ENCODE measurements around the gene ST6GALNAC1.
"Not testable (repeated sequence)": the region's sequence is repeated elsewhere in the genome, so short reads cannot be mapped to it uniquely, and the experiment has no call there.

The ST6GALNAC1 gene

DNA sequence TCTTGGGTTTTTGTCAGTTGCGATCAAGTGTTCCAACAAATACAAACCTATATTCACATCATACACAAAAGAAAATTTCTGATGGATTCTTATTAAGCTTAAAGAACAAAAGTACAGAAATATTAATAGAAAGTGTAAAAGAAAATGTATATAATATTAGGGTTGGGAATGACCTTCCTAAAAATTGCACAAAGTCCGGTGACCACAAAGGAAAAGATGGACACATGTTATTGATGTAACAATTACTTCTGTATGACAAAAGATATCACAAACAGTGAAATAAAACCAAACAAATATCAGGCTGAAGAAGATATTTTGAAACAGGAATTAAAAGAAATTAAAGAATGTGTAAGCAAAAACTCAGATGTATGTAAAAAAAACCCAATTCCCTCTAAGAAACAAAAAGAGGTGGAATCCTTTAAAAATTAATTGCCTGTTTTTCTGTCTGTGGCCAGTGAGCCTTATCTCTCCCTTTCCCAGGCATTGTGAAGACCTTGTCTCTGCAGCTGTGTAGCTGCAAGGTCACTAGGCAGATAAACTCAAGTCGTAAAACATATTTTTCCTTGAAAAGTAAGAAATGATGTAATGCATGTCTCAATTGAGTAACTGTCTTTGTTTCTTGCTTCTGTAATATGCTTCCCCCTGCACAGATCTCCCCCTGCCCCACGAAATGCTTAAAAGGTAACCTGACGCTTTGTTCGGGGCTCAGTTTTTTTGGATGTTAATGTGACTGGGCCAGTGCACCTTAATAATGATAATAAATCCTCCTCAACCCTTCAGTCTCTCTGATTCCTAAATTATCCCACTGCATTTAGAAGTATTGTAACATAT lies 2.8 kb downstream of the ST6GALNAC1 start:
- DNase-seq: no peak

DNA sequence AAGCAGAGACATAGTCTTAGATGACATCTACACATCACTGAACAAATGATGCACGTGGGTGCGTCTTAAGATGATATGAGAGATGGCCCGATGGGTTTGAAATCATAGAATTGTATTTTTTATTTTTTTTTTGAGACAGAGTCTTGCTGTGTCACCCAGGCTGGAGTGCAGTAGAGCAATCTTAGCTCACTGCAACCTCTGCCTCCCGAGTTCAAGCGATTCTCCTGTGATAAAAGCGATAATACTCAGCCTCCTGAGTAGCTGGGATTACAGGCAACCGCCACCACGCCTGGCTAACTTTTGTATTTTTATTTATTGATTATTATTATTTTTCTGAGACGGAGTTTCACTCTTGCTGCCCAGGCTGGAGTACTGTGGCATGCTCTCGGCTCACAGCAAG lies 5.3 kb downstream of the ST6GALNAC1 start:
- no peak for DNase-seq

DNA sequence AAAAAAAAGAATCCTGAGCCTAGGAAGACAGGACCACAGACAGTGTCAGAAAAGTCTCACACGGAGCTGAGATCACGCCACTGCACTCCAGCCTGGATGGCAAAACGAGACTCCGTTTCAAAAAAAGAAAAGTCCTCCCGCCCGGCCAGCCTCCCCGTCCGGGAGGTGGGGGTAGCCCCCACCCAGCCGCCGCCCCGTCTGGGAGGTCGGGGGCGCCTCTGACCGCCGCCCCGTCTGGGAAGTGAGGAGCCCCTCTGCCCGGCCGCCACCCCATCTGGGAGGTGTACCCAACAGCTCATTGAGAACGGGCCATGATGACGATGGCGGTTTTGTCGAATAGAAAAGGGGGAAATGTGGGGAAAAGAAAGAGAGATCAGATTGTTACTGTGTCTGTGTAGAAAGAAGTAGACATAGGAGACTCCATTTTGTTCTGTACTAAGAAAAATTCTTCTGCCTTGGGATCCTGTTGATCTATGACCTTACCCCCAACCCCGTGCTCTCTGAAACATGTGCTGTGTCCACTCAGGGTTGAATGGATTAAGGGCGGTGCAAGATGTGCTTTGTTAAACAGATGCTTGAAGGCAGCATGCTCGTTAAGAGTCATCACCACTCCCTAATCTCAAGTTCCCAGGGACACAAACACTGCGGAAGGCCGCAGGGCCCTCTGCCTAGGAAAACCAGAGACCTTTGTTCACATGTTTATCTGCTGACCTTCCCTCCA lies 6.9 kb downstream of the ST6GALNAC1 start:
- not testable (repeated sequence) for DNase-seq

DNA sequence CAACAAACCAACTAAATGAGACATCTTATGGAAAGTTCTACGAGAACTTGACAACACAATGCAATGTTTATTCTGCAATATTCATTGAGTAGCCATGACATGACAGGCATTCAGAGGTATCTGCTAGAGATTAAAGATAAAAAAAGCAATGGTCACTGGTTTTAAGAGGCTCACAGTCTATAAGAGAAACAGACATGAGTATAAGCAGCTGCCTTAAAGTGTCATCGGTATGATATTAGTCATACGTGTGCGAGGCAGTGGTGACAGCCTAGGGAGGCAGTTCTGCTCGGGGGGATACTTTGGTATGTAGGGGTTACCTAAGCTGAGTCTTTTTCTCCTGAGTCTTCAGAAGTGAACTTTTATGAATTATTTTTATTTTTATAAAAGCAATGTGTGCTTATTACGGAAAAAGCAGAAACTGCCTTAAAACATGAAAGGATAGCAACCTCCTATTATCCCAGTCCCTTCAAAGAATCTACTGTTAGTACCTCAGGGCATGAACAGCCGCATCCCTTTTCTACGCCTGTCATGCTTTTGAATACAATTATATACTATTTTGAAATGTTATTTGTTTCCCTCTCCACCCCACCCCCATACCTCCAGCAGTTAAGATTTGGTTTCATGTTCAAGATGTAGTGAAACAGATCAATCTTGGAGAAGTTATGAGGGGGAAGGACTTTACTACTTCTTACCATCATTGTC lies 7.7 kb downstream of the ST6GALNAC1 start:
- no peak for DNase-seq

DNA sequence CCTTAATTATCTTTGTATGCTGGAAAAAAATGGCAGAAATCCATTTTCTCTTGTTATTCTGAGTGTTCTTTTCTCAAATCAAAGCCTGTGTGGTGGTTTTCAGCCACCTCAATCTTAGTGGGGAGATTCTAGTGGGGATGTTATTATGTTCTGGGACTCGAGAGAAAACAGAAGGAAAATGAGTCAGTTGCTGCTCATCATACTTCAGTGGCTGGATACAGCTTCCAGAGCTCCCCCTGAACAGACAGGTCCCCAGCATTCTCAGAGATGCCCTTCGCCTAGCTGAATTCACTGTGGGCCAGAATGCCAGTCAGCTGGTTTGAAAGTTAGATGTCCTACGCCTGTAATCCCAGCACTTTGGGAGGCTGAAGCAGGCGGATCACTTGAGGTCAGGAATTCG lies 8.5 kb downstream of the ST6GALNAC1 start:
- DNase-seq: no peak

DNA sequence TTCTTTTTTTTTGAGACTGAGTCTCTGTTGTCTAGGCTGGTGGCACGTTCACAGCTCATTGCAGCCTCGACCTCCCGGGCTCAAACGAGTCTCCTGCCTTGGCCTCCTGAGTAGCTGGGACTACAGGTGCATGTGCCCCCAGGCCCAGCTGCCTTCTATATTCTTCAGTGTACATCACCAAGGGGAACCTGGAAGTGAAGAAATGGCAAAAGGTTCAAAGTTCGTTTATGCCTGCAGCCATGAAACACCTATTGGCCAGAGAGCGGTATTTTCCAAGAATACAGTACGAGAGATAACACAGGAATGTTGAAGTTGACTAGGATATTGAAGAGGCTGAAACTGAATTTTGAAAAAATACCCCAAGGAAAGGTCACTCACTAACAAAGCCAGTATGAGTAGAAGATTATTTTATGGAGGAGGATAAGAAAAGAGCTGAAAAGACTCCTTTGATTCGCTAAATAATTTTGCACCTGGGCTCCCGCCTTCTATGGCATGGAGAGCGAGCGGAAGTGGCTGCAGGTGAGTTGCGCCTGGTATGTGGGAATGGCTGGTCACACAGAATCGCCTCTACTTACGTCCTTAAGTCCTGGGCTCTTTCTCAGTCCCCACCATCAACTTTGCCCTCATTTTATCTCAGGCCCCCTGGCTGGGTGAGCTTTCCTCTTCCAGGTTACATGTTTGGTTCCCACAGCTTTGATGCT lies 9.8 kb downstream of the ST6GALNAC1 start:
- no peak for DNase-seq

DNA sequence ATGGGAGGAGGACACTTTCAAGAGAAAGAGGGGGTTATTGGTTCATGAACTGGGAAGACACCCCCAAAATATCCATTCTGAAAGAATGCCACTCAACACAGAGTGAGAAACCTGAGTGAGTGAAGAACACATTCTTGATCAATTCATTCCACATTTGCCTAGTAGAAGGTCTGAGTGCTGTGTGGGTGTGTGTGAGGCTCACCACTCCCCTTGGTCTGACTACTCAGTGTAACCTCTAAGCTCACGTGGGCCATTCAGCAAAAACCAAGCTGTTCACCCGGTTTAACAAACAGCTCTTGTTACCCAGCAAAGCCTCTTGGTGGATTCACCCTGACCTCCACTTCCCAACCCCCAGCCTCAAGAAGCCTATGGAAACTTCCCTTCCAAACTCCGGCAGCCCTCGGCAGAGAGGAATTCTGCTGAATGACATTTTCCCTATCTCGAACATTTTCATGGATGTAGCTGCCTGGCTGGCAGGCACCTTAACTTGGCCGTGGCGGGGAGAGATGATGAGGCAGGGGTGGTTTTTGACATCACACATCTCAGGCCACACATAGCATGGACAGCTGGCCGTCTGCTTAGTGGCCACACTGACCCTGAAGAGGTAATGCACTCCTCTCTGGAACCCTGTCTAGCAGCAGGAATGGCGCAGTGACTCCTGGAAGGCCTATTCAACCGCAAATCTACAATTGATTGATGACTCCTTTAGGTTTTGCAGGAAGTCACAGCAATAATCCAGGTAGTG lies 11.6 kb downstream of the ST6GALNAC1 start:
- DNase-seq: no peak

DNA sequence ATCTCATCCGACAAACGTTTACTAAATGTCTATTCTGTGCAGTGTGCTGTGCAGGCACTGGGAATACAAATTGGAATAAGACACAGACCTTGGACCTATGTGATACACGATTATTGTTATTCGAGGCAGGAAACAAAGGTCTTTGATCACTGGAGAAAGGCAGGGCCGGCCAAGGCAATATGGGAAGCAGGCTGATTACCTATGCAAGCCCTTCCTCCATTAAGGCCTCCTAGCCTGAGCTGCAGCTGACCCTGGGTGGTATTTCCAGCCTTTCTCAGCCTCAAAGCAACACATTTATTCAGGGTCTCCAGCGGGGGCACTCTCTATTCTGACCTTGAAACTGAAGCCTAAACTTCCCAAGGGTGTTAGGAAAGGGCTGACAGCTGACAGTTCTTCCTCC lies 13.4 kb downstream of the ST6GALNAC1 start:
- no peak for DNase-seq

DNA sequence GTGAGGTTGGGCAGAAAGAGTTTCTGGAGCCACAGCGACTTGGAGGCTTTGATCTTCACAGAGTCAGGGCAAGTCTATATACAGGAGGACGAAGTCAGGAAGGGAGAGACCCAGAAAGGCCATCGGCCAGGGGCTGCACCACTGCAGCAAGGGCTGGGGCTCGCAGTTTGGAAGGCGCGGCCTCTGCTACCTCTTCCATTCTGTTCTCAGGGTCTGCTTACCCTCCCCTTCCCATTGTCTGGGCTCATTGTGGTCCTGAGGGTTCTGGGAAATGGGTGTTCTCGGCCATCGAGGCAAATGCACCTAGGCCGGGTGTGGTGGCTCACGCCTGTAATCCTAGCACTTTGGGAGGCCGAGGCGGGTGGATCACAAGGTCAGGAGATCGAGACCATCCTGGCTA lies 16.0 kb downstream of the ST6GALNAC1 start:
- DNase-seq: no peak

DNA sequence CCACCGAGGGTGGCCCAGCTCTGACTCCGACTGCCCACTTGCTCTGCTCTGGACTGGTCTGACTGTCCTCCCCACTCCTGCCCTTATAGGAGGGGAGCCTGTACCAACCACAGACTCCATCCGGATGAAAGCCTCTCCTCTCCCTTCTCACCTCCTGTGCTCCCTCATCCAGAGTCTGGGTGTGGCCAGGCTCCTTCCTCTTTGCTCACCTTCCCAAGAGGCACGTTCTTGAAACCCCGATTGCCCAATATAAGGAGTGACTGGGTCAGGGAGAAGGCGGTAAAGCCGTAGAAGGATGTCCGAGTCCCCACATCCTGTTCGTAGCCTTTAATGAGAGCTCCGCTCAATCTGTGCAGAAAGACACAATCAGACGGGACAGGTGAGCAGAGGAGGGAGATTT lies 17.1 kb downstream of the ST6GALNAC1 start:
- DNase-seq: no peak

DNA sequence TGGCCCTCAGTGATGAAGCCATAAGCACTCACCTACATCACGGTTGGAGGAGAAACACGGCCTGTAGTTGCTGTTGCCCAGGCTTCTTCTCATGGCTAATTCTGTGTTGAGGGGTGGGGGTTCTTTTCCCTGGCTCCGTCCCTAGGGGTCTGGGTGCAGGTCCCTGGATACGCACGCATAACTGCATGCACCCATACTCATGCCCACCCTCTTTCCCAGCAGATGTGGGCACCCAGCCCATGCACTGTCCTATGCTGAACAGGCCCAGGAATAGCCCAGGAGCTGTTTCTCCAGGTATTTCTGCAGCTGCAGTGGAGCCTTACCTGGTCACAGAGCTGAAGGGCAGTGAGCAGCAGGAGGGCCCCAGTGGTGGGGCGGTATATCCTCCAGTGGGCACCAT lies 18.1 kb downstream of the ST6GALNAC1 start:
- no peak for DNase-seq

DNA sequence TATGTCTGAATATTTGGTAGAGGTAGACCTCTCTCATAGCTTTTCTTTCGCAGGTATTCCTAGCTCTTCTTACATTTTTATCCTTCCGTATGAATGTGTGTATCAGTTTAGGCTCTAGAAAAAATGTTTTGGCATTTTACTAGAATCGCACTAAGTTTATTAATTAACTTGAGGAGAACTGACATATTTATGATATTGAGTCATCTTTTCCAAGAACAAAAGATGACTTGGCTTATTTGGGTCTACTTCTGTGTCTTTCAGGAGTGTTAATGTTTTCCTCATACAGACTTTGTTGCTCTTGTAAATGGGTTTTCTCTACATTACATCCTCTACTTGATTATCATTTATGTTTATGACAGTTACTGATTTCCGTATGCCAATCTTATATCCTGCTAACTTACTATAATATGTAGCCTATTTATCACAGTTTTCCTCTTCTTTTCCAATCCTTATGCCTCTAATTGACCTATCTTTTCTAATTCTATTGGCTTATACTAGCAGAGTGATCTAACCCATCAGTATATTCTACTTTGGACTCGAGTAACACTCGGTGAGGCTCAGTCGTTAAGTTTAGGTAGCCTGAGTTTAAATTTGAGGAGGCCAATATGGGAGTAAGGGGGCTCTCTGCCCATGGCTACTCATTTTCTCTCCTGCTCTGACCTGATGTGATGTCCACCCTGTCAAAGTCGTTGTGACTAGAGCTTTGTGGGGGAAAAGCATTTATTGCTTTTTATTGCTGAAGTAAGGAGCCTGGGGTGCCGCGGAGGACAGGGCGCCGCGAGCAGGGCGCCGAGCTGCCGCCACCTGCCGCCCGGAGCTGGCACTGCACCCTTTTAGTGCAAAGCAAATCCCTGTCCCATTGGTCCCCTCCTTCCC lies 20.0 kb downstream of the ST6GALNAC1 start:
- DNase-seq: peak; percentile 53 to 69

DNA sequence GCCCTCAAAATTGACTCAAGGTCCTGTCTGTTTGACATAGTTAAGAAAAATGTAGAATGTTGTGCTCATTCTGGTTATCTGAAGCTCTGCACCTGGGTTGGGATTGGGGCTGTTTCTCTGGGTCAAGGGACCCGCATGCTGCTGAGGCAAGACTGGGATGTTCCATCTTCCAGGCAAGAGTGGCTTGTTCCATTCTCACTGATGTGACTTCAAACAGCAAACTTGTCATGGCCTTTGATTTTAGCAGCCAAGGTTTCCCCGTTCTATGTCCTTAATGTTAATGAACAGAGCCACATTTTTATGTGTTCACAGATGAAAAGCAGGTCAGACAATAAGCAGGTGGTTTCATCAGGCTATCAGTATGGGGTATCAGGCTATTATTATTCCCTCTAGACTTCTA lies 25.7 kb downstream of the ST6GALNAC1 start:
- no peak for DNase-seq

DNA sequence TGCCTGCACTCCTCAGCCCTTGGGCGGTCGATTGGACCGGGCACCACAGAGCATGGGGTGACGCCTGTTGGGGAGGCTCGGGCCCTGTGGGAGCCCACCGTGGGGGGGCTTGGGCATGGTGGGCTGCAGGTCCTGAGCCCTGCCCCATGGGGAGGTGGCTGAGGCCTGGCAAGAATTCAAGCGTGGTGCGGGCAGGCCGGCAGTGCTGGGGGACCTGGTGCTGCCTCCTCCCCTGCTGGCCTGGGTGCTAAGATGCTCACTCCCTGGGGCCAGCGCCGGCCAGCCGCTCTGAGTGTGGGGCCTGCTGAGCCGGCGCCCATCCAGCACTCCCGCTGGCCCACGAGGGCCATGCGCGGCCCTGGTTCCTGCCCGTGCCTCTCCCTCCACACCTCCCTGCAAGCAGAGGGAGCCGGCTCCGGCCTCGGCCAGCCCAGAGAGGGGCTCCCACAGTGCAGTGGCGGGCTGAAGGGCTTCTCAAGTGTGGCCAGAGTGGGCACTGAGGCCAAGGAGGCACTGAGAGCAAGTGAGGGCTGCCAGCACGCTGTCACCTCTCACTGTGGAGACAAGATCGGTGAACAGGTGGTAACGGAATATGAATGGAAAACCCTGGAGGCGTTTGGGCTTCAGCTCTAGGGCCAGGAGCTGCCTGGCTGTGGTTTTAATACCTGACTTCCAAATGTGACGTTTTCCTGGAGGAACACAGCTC lies 28.5 kb downstream of the ST6GALNAC1 start:
- DNase-seq: no peak

DNA sequence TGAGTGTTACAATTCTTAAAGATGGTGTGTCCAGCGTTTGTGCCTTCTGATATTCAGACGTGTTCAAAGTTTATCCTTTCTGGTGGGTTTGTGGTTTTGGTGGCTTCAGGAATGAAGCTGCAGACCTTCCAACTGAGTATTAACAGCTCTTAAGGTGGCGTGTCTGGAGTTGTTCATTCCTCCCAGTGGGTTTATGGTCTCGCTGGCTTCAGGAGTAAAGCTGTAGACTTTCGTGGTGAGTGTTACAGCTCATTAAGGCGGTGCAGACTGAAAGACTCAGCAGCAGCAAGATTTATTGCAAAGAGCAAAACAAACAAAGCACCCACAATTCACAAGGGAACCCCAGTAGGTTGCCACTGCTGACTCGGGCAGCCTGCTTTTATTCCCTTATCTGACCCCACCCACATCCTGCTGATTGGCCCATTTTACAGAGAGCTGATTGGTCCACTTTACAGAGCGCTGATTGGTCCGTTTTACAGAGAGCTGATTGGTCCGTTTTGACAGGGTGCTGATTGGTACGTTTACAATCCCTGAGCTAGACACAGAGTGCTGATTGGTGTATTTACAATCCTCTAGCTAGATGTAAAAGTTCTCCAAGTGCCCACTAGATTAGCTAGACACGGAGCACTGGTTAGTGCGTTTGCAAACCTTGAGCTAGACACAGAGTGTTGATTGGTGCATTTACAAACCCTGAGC lies 29.3 kb downstream of the ST6GALNAC1 start:
- DNase-seq: not testable (repeated sequence)

DNA sequence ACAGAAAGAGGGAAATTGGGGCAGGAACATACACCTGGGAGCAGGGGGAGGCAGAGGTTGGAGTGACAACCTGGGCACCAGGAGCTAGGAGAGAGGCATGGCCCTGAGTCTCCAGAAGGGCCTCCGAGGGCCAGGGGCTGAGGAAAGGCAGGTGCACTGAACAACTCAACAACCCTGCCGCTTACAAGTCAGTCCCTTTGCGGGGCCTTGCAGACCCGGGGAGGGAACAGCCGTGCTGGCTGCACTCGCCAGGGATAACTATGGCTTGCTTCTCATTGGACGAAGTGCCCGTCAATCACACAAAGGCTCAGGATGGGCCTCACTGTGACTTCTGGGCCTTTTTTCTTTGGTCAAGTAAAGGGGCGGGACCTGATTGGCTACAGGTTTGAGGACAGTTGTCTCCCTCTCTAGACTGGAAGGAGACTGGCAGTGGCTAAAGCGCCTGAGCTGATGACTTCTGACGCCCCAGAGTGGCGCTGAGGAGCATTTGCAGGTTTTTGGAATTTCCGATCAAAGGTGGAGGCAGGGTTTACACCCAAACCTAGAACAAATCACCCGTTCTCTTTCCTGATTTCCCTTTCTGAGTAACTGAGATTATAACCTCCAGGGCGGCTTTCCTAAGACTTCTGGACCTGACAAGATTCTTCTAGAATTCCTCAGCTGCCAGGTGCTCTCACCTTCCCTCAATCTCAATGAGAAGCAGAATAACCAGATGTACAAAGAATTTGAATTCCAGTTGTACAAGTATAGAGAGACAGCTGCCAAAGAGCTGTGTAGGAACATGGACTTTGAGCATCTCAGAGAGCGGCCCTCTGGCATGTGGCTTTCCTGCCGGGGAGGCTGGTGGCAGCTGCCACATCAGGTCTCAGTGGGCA lies 30.3 kb downstream of the ST6GALNAC1 start:
- no peak for DNase-seq

DNA sequence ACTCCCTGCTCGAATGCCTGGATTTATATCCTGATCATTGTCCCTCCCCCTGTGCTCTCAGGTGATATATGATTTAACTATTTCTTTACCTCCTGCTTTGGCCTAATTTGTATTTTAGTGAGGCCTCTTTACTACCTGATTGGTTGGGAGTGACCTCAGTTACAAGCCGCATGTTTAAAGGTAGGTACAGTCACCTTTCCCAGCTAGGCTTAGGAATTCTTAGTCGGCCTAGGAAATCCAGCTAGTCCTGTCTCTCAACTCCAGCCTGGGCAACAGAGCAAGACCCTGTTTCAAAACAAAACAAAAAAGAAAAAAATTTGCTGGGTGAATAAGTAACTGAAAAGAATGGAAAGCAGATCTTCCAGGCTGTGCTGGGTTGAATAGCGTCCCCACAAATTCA lies 31.1 kb downstream of the ST6GALNAC1 start:
- no peak for DNase-seq

DNA sequence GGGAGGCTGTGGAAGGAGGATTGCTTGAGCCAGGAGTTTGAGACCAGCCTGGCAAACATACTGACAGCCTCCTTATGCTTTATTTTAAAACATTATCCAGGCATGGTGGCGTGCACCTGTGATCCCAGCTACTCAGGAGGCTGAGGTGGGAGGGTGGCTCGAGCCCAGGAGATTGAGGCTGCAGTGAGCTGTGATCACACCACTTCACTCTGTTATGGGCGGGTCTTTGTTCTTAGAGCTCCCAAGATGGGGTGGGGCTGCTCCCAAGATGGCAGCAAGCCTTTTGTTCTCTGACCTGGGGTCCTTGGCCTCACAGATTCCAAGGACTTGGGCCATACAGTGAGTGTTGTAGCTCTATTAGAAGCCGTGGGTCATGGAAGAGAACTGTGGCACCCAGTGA lies 31.8 kb downstream of the ST6GALNAC1 start:
- DNase-seq: no peak

Data from NCI-H446 (cell line).